ENCODE measurements around the gene DPM3.
"Not testable (repeated sequence)": the region's sequence is repeated elsewhere in the genome, so short reads cannot be mapped to it uniquely, and the experiment has no call there.

DPM3 gene

DNA sequence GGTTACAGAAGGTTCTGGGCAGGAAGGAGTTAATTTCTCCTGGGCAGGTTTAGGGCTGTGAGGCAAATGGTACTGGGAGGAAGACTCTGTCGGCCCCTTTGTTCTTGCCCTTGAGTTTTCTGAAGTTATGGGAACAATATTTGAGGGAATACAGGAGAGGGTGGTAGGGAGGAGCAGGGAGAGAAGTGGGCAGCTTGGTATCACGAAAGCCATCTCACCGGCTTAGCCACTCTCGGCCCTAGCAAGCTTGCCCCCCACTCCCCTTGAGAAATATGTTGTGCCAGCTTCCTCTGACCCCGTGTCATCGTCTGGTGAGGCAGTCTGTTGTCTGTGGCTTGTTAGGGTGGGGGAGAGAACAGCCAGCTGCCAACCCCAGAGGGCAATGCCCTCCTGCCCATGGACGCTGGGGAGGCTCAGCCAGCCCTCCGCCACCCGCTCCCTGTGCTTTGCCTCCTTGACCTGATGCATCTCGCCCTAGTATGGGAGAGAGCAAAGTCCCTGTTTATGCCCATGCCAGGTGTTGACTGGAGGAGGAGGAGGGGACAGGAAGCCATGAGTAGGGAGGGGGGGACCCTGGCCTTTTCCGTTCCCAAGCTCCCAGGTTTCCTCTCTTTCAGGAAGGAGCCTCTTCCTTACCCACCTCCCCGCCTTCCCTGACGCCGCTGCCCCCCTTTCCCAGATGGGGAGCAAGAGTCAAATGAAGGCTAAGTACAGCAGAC is 11.4 kb downstream of the DPM3 start:
- no peak for DNase-seq (ENCODE audit: low read depth, low spot score)
- H3K4me3 ChIP-seq (ENCODE audit: low read length), result peak overlapping the region; percentile 33

DNA sequence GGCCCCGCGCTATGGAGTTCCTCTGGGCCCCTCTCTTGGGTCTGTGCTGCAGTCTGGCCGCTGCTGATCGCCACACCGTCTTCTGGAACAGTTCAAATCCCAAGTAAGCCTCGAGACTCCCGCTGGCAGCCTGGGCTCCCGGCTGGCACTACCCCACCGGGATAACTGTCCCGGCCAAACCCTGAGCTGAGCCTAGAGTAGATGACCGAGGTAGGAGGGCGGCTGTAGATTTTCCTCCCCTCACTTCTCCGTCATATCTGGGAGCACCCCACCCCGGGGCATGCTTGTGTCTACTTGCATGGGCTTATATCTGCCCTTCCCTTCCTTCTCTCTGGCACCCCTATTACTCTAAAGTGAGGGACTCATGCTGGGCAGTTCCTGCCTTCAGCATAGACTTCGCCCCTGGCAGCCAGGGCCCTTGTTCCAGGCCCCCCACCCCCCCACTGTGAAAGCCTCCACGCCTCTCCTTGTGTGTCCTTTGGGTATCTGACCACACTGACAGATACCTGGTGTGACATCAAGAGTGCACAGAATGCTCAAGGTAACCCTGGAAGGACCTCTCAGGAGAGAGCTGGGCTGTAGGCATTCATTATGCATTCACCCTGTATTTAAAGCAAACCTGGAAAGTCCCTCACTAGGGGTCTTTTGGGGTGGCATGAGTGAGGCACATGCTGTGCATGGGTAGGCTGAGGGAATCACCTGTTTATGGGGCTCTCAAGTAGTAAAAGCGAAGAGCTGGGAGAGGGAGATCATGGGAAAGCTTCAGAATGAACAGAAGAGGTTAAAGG is 12.2 kb downstream of the DPM3 start:
- H3K4me3 ChIP-seq (ENCODE audit: low read length), result peak overlapping the region; percentile 61
- no peak for DNase-seq (ENCODE audit: low read depth, low spot score)

GRCh38 chr1:155127105-155127966 is 13.0 kb downstream of the DPM3 start, which contains the start of gene EFNA1:
Gene EFNA1 (plus strand): TSS chr1:155127876. CDS start chr1:155127978, 102 bp downstream.
- DNase-seq (ENCODE audit: low read depth, low spot score), result no peak
- H3K4me3 ChIP-seq (ENCODE audit: low read length), result peak within 1 kb of the TSS; percentile 61

DNA sequence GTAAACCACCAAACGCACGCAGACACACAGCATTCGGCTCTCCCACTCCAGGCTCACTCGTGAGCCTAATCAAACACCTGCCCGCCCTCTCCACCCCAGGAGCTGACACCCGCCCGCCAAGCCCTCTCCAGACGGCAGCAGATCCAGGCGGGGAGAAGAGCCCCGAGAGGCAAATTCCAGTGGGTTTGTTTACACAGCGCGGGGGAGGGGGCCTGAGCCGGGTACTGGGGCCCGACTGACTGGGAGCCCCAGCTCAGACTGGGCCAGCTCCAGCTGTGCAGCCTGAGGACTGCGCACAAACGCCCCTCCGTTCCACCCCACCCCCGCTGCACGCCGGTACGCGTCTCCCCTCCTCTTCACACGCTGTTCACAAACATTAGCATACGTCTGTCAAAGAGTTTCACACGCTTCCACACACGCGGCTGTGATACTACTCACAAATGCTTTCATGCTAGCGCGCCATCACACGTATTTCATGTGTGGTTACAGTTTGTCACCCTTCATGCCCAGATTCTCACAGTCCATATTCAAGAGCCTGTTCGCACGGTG is 13.7 kb downstream of the DPM3 start:
- H3K4me3 ChIP-seq (ENCODE audit: low read length), result peak overlapping the region; percentile 61

DNA sequence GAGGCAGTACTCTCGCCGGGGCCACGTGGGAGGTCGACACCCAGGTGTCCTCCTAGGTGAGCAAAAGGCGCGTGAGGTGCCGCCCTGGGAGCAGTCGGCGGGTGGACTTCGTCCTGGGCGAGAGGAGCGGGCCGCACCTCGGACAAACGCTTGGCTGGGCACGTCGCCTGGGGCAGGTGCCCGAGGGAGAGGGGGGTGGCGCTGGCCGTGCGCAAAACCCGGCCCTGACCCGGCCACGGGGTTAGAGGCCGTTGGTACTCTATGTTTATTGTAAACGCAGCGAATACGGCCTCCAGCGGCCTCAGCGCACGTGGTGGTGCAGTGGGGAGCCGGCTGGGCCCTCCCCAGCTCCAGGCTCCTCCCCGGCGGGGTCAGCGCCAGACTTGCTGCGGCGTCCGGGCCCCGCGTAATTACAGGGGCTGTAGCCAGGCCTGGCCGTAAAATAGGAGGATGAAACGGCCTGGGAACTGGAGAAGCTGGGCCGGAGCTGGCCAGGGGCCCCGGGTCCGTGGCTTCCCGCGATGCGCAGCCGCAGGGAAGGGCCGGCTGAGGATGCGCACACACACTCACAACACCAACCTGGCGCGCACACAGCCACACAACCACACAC is 14.3 kb downstream of the DPM3 start:
- DNase-seq (ENCODE audit: low read depth, low spot score), result no peak

More for the DNA sequence above, 13.7 kb downstream of the DPM3 start:
- DNase-seq (ENCODE audit: low read depth, low spot score), result peak; percentile 34

DNA sequence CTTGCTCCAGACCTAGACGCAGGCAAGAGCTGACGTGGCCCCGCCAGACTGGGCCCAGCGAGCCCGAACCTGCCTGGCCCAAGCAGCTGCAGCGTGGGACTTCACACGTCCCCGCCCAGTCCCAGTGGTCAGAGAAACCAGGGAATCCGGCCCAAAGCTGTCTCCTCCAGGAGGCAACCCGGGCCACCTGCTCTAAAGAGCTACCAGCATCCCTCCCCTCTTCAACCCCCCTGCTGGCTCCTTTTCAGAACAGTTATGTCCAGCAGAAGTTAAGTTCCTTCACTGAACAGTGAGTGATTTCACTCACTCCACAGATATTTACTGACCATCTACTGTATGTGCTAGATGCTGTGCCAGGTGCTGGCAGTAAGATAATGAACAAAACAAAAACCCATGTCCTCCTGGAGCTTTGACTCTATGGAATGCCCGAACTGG is 14.8 kb downstream of the DPM3 start:
- DNase-seq (ENCODE audit: low read depth, low spot score), result no peak
- no peak overlapping the region for H3K4me3 ChIP-seq (ENCODE audit: low read length)

More for the DNA sequence above, 14.3 kb downstream of the DPM3 start:
- no peak overlapping the region for H3K4me3 ChIP-seq (ENCODE audit: low read length)

DNA sequence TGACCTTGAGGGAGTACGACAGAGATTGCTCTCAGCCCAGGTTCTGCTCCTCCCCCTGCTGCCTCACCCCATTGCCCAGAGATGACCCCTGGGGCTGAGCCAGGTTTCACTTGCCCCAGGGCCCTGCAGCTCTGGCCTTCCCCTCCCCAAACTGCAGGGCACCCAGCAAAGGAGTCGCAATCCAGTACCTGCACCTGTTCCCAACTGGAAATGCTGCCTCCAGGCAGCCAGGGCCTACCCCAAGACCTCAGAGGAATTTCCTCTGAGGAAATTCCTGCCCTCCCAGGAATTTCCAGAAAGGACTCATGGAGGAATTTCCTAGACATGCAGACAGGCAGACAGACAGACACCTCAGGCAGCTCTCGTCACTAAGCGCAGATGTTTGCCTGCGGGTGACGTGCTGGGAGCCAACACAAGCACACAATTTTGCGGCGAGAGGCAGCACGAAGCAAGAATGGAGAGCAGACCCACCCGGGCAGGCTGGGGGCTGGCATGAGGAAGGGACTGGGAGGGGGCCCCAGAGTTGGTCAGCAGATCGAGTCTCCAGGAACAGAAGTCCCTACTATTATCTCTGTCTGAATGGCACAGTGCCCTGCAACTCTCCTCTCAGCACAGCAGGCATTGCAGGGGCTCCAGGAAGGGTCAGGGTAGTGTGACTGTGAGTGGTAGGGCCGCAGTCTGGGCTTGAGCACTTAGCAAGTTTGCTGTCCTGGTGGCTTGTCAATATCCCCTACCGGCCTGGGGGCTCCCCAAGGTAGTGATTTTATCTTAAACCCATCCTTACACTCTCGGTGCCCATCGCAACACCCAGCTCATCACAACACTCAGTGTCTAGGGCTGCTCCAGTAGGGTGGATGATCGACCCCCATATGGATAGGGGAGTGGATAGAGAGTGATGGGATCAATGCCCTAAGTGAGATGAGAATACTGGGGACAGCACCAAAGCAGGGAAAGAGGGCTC is 15.5 kb downstream of the DPM3 start:
- DNase-seq (ENCODE audit: low read depth, low spot score), result no peak

DNA sequence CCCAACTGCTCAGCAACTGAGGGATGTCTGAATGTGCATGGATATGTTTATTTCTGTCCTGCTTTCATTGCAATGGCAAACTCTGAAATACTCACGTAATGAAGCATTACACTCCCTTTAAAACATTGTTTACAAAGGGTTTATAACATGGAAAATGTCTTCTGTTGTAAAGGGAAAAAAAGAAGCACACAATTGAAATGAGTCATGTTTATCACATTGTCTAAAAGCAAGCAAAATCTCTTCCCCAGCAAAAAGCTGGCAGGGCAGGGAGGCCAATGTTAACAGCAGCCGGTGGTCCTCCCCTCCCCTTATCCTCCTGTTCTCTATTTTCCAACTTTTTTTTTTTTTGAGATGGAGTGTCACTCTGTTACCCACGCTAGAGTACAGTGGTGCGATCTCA is 16.5 kb downstream of the DPM3 start:
- H3K4me3 ChIP-seq (ENCODE audit: low read length), result no peak overlapping the region
- no peak for DNase-seq (ENCODE audit: low read depth, low spot score)

More for the DNA sequence above, 15.5 kb downstream of the DPM3 start:
- H3K4me3 ChIP-seq (ENCODE audit: low read length), result no peak overlapping the region

- no peak overlapping the region for H3K4me3 ChIP-seq (ENCODE audit: low read length)
- DNase-seq (ENCODE audit: low read depth, low spot score), result no peak
These were observed 18.0 kb downstream of the DPM3 start for GRCh38 chr1:155122308-155122707.

GRCh38 chr1:155121249-155121648 is 19.1 kb downstream of the DPM3 start:
- DNase-seq (ENCODE audit: low read depth, low spot score), result no peak
- no peak overlapping the region for H3K4me3 ChIP-seq (ENCODE audit: low read length)

DNA sequence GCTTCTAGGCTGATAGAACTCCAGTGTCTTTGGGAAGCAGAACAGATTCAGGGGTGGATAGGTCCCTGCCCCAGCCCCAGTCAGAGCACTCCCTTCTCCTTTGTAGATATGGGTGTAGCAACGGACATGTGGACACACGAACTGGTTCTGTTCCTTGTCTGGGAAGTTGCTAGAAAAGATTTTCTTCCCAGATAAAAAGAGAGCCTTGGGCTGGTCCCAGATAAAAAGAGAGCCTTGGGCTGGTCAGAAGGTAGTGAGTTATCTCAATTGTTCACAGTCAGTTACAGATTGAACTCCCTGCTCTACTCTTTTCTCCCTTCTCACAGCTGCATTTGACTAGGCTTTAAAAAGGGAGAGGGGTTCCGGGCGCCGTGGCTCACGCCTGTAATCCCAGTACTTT is 20.1 kb downstream of the DPM3 start:
- no peak for DNase-seq (ENCODE audit: low read depth, low spot score)
- H3K4me3 ChIP-seq (ENCODE audit: low read length), result no peak overlapping the region

DNA sequence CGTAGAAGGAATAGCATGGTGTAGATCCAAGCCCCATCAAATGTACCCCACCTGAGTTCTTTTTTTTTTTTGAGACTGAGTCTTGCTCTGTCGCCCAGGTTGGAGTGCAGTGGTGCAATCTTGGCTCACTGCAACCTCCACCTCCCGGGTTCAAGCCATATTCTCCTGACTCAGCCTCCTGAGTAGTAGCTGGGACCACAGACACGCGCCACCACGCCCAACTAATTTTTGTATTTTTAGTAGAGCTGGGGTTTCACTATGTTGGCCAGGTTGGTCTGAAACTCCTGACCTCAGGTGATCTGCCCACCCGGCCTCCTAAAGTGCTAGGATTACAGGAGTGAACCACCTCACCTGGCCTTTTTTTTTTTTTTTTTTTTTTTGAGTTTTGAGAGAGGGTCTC is 22.2 kb downstream of the DPM3 start:
- not testable (repeated sequence) for DNase-seq (ENCODE audit: low read depth, low spot score)

GRCh38 chr1:155117610-155118009 is 22.7 kb downstream of the DPM3 start:
- H3K4me3 ChIP-seq (ENCODE audit: low read length), result no peak overlapping the region
- DNase-seq (ENCODE audit: low read depth, low spot score), result no peak

More for the DNA sequence above, 22.2 kb downstream of the DPM3 start:
- H3K4me3 ChIP-seq (ENCODE audit: low read length), result not testable (repeated sequence)

DNA sequence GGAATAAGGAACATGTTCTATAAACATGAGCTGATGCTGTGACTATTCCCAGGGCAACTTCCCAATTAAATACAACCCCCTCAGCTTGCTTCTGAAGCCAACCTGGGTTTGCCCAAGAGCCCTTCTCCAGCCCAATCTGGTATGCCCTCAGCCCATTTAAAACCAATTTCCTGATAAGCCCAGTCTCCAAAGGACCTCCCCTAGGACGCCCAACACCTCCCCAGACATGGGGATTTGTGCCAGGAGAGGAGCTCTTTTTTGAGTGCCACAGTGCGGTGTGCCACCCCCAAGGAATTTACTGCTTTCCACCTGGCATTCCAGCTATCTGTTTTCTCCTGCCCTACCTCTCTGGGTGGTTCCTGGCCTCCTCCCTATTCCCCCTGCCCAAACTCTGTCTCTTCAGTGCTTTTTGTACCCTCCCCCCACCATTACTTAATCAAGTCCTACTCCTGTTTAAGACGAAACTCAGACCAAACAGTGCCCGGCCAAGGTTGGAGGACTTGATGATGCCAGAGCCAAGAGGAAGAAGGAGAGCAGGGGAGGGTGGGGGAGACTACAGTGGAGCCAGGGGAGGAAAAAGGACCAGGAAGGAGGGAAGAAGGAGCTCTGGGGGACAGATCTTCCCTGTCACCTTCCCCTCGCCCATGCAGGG is 24.1 kb downstream of the DPM3 start:
- no peak overlapping the region for H3K4me3 ChIP-seq (ENCODE audit: low read length)
- no peak for DNase-seq (ENCODE audit: low read depth, low spot score)

GRCh38 chr1:155113450-155113980 is 26.8 kb downstream of the DPM3 start:
- H3K4me3 ChIP-seq (ENCODE audit: low read length), result no peak overlapping the region
- DNase-seq (ENCODE audit: low read depth, low spot score), result no peak

DNA sequence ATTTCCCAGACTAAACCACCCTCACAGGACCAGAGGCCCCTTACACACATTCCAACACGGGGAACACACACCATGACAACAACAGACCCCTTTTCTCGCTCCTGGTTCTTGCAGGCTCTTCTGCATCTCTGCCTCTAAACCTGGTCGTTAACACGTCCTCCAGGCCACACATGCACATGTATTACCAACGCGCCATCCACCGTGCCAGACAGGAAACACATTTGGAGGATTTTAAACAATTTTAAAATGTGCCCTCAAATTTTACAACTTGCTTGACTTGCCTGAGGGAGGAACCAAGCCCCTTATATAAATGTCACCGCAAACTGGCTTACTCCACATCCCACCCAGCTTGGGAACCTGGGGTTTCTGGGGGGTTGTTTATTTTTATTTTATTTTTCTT is 29.5 kb downstream of the DPM3 start:
- no peak for DNase-seq (ENCODE audit: low read depth, low spot score)
- no peak overlapping the region for H3K4me3 ChIP-seq (ENCODE audit: low read length)

GRCh38 chr1:155110381-155110780 is 29.9 kb downstream of the DPM3 start:
- DNase-seq (ENCODE audit: low read depth, low spot score), result no peak
- no peak overlapping the region for H3K4me3 ChIP-seq (ENCODE audit: low read length)
